ENCODE data around the gene OR10A6.

DNA sequence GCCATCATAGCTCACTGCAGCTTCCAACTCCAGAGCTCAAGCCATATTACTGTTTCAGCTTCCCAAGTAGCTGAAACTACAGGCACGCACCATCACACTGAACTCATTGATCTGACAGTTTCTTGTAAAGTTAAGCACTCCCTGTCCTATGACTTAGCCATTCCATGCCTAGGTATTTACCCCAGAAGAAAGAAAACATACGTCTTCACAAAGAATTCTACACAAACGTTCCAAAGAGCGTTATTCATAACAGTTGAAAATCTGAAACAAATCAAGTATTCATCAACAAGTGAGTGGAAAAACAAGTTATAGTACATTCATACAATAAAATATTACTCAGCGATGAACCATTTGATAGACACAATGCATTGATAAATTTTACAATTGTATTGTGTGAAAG is 41.9 kb upstream of the OR10A6 start:
- TF ChIP-seq CTCF (conservative IDR thresholded peaks at IDR 0.05; ENCODE audit: low read depth, low read length): no peak
- TF ChIP-seq POLR2A (IDR thresholded peaks at IDR 0.05; ENCODE audit: low read depth, low read length): no peak
- TF ChIP-seq FOS (IDR thresholded peaks at IDR 0.05; ENCODE audit: low read depth, low read length): no peak
- TF ChIP-seq MXI1 (IDR thresholded peaks at IDR 0.05; ENCODE audit: borderline replicate concordance, low read depth, low read length): no peak
- TF ChIP-seq, protein P1, sequence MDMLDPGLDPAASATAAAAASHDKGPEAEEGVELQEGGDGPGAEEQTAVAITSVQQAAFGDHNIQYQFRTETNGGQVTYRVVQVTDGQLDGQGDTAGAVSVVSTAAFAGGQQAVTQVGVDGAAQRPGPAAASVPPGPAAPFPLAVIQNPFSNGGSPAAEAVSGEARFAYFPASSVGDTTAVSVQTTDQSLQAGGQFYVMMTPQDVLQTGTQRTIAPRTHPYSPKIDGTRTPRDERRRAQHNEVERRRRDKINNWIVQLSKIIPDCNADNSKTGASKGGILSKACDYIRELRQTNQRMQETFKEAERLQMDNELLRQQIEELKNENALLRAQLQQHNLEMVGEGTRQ (IDR thresholded peaks at IDR 0.05; ENCODE audit: low read depth, low read length): no peak
- no peak for TF ChIP-seq MAZ (IDR thresholded peaks at IDR 0.05; ENCODE audit: borderline replicate concordance, low read depth, low read length)
- no peak for TF ChIP-seq SMC3 (IDR thresholded peaks at IDR 0.05; ENCODE audit: low read depth, low read length)
- TF ChIP-seq RFX5 (IDR thresholded peaks at IDR 0.05; ENCODE audit: low read depth, low read length): no peak
- no peak for TF ChIP-seq CHD1 (IDR thresholded peaks at IDR 0.05; ENCODE audit: low read depth, low read length)
- no peak for TF ChIP-seq NFE2L2 (IDR thresholded peaks at IDR 0.05; ENCODE audit: low read depth, low read length)

All from IMR-90 (cell line).